ENCODE results near the gene SCN9A.

Gene SCN9A

GRCh38 chr2:166170356-166170755 lies 205.4 kb downstream of the SCN9A start:
- Histone ChIP-seq H3K36me3 (ENCODE audit: control insufficient read depth in 2 of 2, insufficient read depth in 1 of 2, low read length in 2 of 2) (no peaks in the 10 kb centered on the region), H3K27ac (ENCODE audit: extremely low read depth, low read depth, low read length) (no peak overlapping the region), H3K9me3 (ENCODE audit: control insufficient read depth, insufficient read depth, low read depth, low read length) (no peaks in the 10 kb centered on the region), H3K4me3 (ENCODE audit: low read depth, low read length) (no peak overlapping the region), H3K4me1 (ENCODE audit: control insufficient read depth, insufficient read depth, low read length) (peaks cover 3% of the 10 kb centered on the region; the same call in 1 of the 2 replicates)
- POLR2A ChIA-PET = no interaction called here
- TF ChIP-seq GLIS2 (tag by site-specific recombination; IDR thresholded peaks at IDR 0.05) (no peak), RBAK (tag by site-specific recombination; IDR thresholded peaks at IDR 0.05) (no peak), ZNF580 (tag by site-specific recombination; IDR thresholded peaks at IDR 0.05) (no peak), ZNF174 (tag by site-specific recombination; IDR thresholded peaks at IDR 0.05) (no peak), ZSCAN23 (tag by site-specific recombination; IDR thresholded peaks at IDR 0.05) (no peak), ZNF302 (tag by site-specific recombination; IDR thresholded peaks at IDR 0.05; ENCODE audit: low read depth) (no peak), ZNF138 (tag by site-specific recombination; IDR thresholded peaks at IDR 0.05; ENCODE audit: borderline replicate concordance) (no peak), ZNF16 (tag by site-specific recombination; IDR thresholded peaks at IDR 0.05; ENCODE audit: low read depth) (no peak), ZFHX2 (tag by site-specific recombination; conservative IDR thresholded peaks at IDR 0.05) (no peak), ZBTB10 (tag by site-specific recombination; IDR thresholded peaks at IDR 0.05) (no peak), ZNF169 (tag by site-specific recombination; IDR thresholded peaks at IDR 0.05) (no peak), SP2 (tag by site-specific recombination; IDR thresholded peaks at IDR 0.05) (no peak), SCRT1 (tag by site-specific recombination; IDR thresholded peaks at IDR 0.05; ENCODE audit: borderline replicate concordance) (no peak), ZSCAN18 (tag by site-specific recombination; IDR thresholded peaks at IDR 0.05) (no peak), ZNF433 (tag by site-specific recombination; IDR thresholded peaks at IDR 0.05; ENCODE audit: low read depth) (no peak), ZNF621 (tag by site-specific recombination; IDR thresholded peaks at IDR 0.05) (no peak), ZNF10 (tag by site-specific recombination; IDR thresholded peaks at IDR 0.05) (no peak)
- CTCF ChIA-PET = interaction anchor here (1.5 kb wide), 1 partner anchor 42 kb away, joined by 4 read pairs; the partner anchor contains the start of gene SCN1A

- Histone ChIP-seq H3K27ac (ENCODE audit: extremely low read depth, low read depth, low read length) (no peak overlapping the region), H3K36me3 (ENCODE audit: control insufficient read depth in 2 of 2, insufficient read depth in 1 of 2, low read length in 2 of 2) (no peaks in the 10 kb centered on the region), H3K4me1 (ENCODE audit: control insufficient read depth, insufficient read depth, low read length) (peaks cover 3% of the 10 kb centered on the region; the same call in 1 of the 2 replicates), H3K9me3 (ENCODE audit: control insufficient read depth, insufficient read depth, low read depth, low read length) (no peaks in the 10 kb centered on the region), H3K4me3 (ENCODE audit: low read depth, low read length) (no peak overlapping the region)
- TF ChIP-seq ZNF223 (tag by site-specific recombination; IDR thresholded peaks at IDR 0.05) (no peak), GLIS1 (tag by site-specific recombination; IDR thresholded peaks at IDR 0.05) (no peak), TCF7L2 (IDR thresholded peaks at IDR 0.05; ENCODE audit: borderline replicate concordance, low read depth, low read length) (no peak), ZNF747 (tag by site-specific recombination; IDR thresholded peaks at IDR 0.05) (no peak), ZFP3 (tag by site-specific recombination; IDR thresholded peaks at IDR 0.05; ENCODE audit: low read depth) (no peak), PBX3 (CRISPR knock-in tag; IDR thresholded peaks at IDR 0.05) (no peak), ZNF513 (tag by site-specific recombination; IDR thresholded peaks at IDR 0.05) (no peak), ZNF112 (tag by site-specific recombination; IDR thresholded peaks at IDR 0.05) (no peak), ZNF692 (tag by site-specific recombination; IDR thresholded peaks at IDR 0.05) (no peak), GLIS2 (tag by site-specific recombination; IDR thresholded peaks at IDR 0.05) (no peak), GFI1B (tag by site-specific recombination; IDR thresholded peaks at IDR 0.05) (no peak)
- CTCF ChIA-PET = interaction anchor here (0.7 kb wide), 1 partner anchor 254 kb away, joined by 4 read pairs; no protein-coding TSS in a partner anchor
- POLR2A ChIA-PET = no interaction called here
These were observed 208.3 kb downstream of the SCN9A start for GRCh38 chr2:166167449-166167848.
